Endothelial cell (in vitro differentiated cells): ENCODE results near the gene IZUMO4. TPM values are rescaled to one million over a fixed set of nuclear protein-coding genes. Genes with fewer than 3 reads are reported as not detected.

Experiments used
- DNase-seq: peaks from one replicate; pipeline ENCODE4 v3.0.0; 2021; ENCODE audit warnings: low spot score
- H3K27ac Mint-ChIP-seq: one replicate; pipeline ENCODE4 v1.8.0; 2021; ENCODE audit warnings: mixed read lengths, inconsistent platforms; ENCODE audit not compliant: unreplicated experiment
- H3K27me3 Mint-ChIP-seq: one replicate; pipeline ENCODE4 v1.8.0; 2021; ENCODE audit warnings: mild to moderate bottlenecking, moderate library complexity, mixed read lengths, inconsistent platforms; ENCODE audit not compliant: unreplicated experiment
- H3K36me3 Mint-ChIP-seq: one replicate; pipeline ENCODE4 v1.8.0; 2021; ENCODE audit warnings: mild to moderate bottlenecking, low read depth, mixed read lengths, inconsistent platforms; ENCODE audit not compliant: unreplicated experiment
- H3K4me1 Mint-ChIP-seq: one replicate; pipeline ENCODE4 v1.8.0; 2021; ENCODE audit warnings: mild to moderate bottlenecking, mixed read lengths, inconsistent platforms; ENCODE audit not compliant: unreplicated experiment
- H3K4me3 Mint-ChIP-seq: one replicate; pipeline ENCODE4 v1.8.0; 2021; ENCODE audit warnings: mild to moderate bottlenecking, mixed read lengths, inconsistent platforms; ENCODE audit not compliant: unreplicated experiment
- H3K9me3 Mint-ChIP-seq: one replicate; pipeline ENCODE4 v1.8.0; 2021; ENCODE audit warnings: mixed read lengths, inconsistent platforms; ENCODE audit not compliant: unreplicated experiment
- total RNA-seq: library from RNA; stranded (reverse); fragmentation: NEBNext Ultra II Directional; extraction: Animal tissue kit (Norgen Biotek cat#: 25700); gene quantifications from one replicate; pipeline ENCODE4 v1.2.1, GENCODE V29; 2021; ENCODE audit not compliant: unreplicated experiment
- TF ChIP-seq, protein P1 (sequence below): fragments of 200-600 bp; sonication (generic); IDR thresholded peaks from one replicate; pipeline ENCODE4 v1.5.0; 2021; ENCODE audit warnings: antibody characterized with exemption; ENCODE audit not compliant: unreplicated experiment

Gene IZUMO4
- total RNA-seq, 1 donor from 2014 or later, result 8.9 TPM

DNA sequence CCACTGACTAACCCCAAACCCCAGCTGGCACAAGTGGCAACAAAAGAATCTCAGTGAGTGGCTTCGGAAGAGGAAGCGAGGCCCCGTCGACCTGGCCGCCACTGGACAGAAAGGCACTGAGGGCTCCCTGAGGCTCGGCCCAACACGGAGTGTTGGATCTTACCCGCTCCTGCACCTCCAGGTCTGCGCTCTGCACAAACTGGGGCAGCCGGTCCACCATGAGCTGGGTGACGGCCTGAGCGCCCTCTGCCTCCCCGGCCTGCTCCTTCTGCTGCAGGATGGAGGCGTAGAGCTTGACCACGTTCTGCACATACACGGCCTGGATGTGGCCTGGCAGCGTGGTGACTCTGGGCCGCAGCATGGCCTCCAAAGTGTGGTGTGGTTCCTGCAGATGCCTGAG is 21.7 kb downstream of the IZUMO4 start:
- TF ChIP-seq, protein P1, sequence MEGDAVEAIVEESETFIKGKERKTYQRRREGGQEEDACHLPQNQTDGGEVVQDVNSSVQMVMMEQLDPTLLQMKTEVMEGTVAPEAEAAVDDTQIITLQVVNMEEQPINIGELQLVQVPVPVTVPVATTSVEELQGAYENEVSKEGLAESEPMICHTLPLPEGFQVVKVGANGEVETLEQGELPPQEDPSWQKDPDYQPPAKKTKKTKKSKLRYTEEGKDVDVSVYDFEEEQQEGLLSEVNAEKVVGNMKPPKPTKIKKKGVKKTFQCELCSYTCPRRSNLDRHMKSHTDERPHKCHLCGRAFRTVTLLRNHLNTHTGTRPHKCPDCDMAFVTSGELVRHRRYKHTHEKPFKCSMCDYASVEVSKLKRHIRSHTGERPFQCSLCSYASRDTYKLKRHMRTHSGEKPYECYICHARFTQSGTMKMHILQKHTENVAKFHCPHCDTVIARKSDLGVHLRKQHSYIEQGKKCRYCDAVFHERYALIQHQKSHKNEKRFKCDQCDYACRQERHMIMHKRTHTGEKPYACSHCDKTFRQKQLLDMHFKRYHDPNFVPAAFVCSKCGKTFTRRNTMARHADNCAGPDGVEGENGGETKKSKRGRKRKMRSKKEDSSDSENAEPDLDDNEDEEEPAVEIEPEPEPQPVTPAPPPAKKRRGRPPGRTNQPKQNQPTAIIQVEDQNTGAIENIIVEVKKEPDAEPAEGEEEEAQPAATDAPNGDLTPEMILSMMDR, result no peak
- Mint-ChIP-seq H3K36me3 (peaks cover 31% of the 10 kb centered on the region), H3K4me1 (no peaks in the 10 kb centered on the region), H3K27me3 (peaks cover 8% of the 10 kb centered on the region), H3K4me3 (peak overlapping the region; percentile 59), H3K27ac (no peak overlapping the region), H3K9me3 (no peaks in the 10 kb centered on the region)
- no peak for DNase-seq

DNA sequence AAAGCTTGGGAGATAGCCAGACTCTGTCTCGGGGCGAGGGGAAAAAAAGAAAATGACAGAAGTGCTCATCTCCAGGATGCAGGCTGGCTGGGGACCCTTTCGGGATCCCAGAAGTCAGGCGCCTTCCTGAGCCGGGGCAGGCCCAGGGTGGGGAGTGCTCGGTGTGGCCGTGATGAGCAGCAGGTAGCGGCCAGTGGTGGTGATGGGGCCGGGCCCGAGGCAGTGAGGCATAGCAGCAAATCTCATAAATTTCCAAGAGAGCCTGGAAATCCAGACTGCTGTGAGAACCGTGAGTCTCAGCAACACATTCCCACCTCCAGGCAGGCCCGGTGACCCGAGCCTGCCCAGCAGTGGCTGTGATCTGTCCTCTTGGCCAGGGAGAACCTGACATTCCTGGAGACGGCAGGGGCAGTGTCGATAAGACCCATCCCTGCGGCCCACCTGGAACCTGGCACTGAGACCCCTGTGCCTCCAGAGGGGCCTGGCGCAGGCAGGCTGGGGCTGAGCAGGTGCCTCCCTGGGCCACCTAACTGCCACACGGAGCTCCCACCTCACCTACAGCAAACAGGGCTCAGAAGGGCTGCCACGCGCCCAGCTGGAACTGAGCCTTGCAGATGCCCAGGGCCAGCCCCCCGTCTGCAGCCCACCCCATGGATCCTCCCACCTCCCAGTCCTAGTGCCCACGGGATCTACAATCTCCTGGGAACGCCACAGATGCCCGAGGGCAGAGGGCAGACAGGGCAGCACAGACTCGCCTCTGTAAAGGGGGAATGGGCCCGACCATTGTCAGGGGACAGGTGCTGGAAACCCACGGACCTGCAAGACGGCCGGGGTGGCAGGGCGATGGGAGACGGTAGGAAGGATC is 23.4 kb downstream of the IZUMO4 start:
- peaks cover 23% of the 10 kb centered on the region for H3K36me3 Mint-ChIP-seq
- H3K4me1 Mint-ChIP-seq, result no peaks in the 10 kb centered on the region
- no peak for DNase-seq
- no peak overlapping the region for H3K27ac Mint-ChIP-seq
- H3K9me3 Mint-ChIP-seq, result no peaks in the 10 kb centered on the region
- peak overlapping the region; percentile 47 for H3K4me3 Mint-ChIP-seq
- TF ChIP-seq, protein P1, result no peak
- peaks cover 10% of the 10 kb centered on the region for H3K27me3 Mint-ChIP-seq

DNA sequence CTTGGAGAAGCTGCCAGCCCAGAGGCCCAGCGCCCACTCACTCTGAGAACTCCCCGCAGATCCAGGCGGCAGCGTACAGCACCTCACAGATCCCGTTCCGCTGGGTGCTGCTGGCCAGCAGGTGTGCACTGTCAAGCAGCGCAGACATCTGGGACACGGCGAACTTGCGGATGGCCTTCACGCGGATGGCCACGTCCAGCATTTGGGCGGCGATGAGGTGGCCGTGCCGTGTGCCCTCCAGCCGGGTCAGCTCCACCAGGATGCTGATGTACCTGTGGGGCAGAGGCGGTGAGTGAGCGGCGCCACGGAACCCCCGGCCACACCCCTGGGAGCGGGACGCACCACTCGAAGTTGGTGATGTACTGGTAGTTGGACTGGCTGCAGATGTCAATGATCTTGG is 24.1 kb downstream of the IZUMO4 start:
- Mint-ChIP-seq H3K4me1 (no peaks in the 10 kb centered on the region), H3K9me3 (no peaks in the 10 kb centered on the region), H3K4me3 (no peak overlapping the region), H3K36me3 (peaks cover 16% of the 10 kb centered on the region), H3K27me3 (peaks cover 10% of the 10 kb centered on the region), H3K27ac (no peak overlapping the region)
- DNase-seq, result no peak
- TF ChIP-seq, protein P1, result no peak

DNA sequence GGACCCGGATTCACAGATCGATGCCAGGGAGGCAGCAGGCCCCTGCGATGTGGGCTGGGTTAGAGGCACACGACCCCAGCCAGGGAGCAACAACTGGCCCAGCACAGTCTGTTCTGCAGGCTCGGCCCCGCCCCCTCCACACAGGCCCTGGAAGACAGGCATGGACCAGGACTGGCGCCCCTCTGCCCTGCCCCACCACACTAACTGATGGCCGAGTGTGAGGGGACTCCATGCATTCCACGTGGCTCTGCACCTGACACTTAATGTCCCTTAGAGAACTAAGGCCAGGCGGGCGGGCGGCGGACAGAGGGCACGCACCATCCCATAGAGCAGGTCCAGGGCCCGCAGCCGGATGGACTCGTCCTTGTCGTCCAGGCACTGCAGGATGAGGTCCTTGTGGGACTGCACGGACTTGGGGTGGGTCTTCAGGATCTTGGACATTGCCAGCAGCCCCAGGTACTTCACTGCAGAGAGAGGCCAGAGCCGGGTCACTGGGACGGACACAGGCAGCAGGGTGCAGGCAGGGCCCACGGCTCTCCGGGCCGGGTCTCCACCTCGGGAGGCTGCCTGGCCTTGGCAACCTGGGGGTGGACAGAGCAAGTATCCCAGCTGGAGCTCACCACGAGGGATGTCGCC is 24.8 kb downstream of the IZUMO4 start:
- H3K27ac Mint-ChIP-seq, result no peak overlapping the region
- TF ChIP-seq, protein P1, result no peak
- peaks cover 16% of the 10 kb centered on the region for H3K36me3 Mint-ChIP-seq
- DNase-seq, result no peak
- no peaks in the 10 kb centered on the region for H3K9me3 Mint-ChIP-seq
- H3K4me3 Mint-ChIP-seq, result no peak overlapping the region
- H3K27me3 Mint-ChIP-seq, result peaks cover 10% of the 10 kb centered on the region
- H3K4me1 Mint-ChIP-seq, result no peaks in the 10 kb centered on the region

DNA sequence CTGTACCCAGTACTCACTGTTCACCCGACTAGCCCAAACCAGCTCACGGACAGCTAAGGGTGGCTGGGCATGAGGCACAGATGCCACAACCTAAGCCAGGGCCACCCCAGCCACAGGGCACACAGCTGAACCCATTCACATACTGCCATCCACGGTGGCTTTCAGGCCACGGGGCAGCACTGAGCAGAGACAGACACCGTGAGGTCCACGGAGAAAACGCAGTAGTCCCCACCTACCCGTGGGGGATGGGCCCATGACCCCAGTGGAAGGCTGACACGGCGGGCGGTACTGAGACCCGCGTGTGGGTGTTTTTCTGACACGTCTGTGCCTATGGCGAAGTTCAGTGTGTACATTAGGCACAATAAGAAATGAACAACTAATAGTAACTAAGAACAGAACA is 25.5 kb downstream of the IZUMO4 start:
- Mint-ChIP-seq H3K4me1 (no peaks in the 10 kb centered on the region), H3K27me3 (peaks cover 10% of the 10 kb centered on the region), H3K4me3 (no peak overlapping the region), H3K9me3 (no peaks in the 10 kb centered on the region), H3K36me3 (peaks cover 16% of the 10 kb centered on the region), H3K27ac (no peak overlapping the region)
- no peak for DNase-seq
- TF ChIP-seq, protein P1, result no peak
